CD1c-positive myeloid dendritic cell (primary cell): Measurements from ENCODE around the gene SH2D2A.

Experiments used
- DNase-seq: peaks from one replicate; pipeline ENCODE4 v3.0.0-alpha.2; 2016; ENCODE audit errors: extremely low spot score

Gene SH2D2A

DNA sequence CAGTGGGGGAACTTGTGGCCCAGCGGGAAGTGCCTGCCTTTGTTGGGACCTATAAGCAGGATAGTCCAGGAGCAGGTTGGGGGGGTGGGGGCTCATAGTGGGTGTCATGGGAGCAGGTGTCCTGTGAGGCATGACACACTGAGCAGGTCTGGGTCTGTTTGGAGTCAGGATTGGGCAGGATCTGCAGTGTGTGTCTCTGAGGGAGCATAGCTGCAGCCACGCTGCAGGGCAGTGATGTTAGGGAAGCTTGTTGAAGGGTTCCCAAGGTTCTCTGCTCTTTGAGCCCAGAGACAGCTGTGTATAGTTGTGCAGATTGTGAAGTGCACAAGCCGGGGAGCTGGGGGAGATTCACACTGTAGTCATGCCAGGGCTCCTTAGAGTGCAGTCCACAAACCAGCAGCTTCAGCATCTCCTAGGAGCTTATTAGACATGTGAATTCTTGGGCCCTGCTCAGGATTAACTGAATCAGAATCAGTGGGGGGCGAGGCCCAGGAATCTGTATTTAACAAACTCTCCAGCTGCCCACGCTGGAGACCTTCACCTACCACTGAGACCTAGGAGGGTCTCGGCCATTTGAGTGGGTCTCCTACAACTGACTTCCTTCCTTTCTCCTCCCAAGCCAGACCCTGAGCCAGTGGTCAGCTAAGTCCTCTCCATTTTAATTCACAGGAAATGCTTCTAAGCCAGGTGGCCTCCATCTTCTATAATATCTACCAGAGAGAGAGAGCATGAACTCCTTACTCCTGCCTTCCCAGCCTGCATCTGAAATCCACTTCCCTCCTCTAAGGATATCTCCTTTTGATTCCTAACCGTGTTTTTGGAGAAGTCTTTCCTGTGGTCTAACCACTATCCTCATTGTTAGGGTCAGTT is 31.2 kb upstream of the SH2D2A start:
- DNase-seq, result no peak

DNA sequence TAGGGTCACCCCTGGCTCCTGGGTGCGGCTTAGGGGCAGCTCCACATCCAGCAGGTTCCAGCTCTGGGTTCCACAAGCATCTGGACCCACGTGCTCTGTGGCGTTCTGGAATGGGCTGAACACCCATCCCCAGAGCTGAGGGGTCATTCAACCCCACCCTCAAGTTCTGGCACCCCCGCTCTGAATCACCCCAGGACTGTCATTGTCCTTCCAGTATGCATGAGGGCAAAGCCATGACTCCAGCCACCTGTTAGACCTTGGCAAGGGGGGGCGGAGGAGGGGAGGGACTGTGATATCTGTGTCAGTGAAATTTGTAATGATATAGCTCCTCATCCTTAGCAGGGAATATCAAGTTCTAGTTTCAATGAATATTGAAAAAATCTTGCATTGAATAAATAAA is 30.0 kb upstream of the SH2D2A start:
- DNase-seq, result no peak

DNA sequence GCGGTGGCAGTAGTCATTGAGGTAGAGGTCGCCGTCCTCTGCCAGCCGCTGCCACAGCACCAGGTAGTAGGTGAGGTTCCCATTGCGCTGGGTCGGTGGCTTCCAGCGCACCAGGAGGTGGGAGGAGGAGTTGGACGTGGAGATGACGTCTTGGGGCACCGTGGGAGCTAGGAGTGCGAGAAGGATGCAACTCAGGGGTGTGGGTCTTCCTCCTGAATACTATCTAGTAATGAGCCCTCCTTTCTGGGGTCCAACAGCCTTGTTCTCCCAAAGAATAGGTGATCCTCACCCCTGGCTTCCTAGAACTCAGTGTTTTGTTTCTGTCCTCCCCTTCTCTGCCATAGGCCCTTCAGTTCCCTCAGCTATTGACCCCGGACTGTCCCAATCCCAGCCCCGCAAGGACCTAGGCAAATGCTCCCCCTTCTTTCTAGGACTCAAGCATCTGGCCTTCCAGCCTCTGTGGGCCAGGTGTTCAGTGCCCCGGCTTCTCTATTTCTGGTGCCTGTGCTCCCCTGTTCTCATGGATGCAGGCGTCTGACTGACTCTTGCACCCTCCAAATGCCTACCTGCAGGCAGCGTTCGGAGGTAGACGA is 29.4 kb upstream of the SH2D2A start:
- no peak for DNase-seq

DNA sequence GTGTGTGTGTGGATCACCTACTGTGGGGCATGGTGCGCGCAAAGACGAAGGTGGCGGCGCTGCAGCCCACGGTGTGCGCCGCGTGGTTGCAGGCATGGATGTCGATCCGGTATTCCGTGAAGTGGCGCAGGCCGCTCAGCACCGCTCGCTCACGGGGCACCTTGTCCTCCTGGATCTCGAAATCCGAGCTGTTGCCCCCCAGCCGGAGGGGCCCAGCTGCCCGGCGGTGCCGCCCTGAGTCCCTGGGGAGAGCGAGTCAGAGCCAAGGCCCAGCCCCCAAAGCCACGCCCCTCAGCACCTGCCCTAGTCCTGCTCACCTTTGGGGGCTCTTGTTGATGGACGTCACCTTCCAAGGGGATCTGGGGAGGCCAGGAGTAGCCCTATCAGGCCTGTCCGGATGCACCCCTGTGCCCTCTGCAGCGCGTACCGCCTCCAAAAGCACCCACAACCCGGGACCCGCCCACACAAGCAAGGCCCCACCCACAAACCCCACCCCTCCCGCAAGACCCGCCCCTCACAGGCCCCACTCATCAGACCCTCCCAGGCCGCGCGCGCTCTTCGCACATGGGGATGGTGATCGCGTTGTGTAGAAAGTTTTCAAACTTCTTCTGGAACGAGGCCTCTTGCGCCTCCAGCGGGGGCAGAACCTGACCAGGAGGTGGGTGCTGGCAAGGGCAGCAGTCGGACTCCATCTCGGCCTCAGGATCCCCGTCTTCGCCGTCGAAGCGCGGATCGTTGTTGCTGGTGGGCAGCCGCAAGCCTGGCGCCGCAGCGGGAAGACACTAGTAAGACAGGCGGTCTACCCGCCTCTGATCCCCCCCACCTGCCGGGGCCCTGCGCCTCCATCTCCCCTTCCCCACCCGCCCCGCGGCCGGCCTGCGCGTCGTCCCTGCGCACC is 28.7 kb upstream of the SH2D2A start:
- peak; percentile 30 for DNase-seq

DNA sequence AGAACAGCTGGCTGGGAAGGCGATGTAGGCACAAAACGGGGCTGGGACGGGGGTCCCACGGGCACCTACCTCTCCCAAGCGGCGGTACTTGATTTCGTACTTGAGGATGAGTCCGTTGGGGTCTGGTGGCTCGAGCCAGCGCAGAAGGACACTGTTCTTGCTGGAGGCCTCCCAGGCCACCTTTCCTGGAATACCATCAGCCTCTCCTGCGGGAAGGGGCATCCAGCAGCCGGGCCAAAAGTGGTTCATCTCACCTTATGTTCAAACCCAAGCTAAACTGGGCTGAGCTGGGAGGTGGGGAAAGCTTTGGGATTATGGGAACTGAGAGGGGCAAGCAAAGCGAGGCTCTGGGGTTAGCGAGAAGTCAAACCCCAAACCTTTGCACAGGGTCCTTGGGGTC is 28.0 kb upstream of the SH2D2A start:
- no peak for DNase-seq

DNA sequence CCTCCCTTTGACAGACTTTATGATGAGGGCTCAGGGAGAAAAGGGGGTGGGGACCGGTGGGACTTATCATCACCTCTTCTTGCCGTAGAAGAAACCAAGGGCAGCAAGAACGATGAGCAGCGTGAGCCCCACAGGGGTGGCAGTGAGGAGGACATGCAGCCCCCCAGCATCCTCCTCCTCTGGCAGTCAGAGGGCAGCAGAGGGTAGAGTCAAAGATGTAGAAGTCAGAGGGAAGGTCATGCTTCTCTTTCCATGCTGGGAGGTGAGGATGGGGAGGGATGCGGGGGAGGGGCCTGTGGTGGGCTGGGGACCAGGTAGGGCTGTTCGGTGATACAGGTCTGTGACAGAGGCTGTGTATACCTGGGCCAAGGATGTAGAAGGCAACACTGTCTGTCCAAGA is 27.5 kb upstream of the SH2D2A start:
- no peak for DNase-seq

DNA sequence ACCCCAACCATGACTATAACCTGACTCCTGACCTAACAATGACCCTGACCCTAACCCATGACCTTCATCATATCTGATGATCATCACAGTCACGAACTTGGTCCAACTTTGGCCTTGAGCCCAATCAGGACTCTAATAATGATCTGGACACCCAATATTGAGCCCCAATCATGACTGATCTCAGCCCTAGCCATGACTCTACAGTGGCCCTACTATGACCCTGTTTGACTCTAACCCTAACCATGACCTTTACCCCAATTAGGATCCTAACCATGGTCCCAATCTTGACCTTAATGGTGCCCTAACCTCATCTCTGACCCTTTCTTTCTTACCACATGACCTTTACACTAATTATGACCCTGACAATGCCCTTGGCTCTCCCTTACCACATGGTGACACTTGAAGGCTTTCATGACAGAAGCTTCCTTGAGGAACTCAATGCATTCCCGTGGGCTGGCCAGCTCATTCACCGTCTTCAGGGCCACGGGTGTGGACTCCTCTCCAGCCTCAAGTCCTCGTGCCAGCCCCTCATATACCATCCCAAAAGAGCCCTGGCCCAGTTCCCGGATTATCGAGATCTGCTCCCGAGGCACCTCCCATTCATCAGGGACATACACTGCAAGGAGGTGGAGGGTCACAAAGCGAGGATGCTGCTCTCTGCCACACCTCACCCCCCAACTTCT is 26.1 kb upstream of the SH2D2A start:
- no peak for DNase-seq

DNA sequence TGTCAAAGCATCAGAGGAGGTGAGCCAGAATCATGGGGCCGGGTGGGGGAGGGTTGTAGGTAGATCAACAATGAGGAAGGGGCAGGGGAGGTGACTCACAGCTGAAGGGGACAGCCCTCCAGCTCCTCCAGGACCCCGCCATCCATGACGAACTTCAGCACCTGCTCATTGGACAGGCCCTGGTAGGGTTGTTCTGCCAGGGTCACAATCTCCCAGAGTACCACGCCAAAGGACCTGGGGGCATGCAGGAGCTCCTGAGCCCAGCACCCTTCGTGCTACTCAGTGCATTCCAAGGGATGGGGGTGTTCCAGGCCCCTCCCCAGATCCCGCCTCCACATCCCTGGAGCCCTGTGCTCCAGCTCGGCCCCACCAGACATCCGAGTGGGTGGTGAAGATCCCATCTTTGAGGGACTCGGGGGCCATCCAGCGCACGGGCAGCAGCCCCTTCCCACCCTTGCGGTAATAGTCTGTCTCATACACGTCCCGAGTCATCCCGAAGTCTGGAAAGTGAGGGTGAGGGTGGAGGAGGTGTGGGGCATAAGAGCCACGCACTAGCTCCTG is 24.7 kb upstream of the SH2D2A start:
- DNase-seq, result no peak

DNA sequence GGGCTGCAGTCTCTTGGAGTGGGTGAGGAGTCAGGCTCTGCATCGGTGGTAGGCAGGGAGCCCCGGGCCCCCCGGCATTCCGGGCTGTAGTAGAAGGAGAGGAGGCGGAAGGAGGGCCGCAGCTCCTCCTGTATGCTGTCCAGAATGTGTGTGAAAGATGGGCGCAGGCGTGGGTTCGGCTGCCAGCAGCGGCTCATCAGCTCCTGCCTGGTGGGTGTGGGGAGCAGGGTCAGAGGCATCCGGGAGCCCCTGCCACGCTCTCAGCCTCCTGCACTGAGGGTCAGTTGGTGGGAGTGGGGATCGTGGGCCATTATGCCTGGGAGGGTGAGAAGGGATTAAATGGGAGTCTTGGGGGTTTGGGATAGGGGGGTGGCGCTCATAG is 24.2 kb upstream of the SH2D2A start:
- DNase-seq, result no peak

DNA sequence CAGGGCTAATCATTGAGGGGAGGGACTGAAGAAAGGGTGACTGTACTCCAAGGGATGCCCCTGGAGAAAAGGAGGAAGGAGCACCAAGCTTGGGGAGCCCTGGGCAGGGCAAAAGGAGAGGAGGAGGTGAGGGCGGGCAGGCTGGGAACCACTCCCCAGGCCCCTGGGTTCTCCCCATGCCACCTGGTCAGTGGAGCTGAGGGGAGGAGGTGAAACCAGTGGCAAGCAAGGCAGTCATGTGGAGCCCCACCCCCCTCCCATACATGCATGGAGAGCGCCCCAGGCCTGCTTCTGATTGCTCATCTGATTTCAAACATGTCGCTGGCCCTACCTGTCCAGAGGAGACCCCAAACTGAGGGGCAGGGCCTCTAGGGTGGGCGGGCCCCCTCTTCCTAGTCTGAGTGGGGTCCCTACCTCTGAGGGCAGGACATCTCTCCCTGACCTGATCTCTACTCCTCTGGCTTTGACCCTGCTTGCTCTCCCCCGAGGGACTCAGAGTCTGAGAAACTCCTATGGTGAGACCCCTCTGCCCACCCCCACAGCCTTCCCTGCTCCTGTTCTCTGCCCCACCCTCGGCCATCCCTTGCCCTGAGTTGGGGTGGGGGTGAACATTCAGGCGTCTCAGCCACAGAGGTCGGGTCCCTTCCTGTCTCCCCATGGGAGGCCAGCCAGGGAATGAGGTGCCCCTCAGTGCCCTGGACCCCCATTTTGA is 23.7 kb upstream of the SH2D2A start:
- no peak for DNase-seq

DNA sequence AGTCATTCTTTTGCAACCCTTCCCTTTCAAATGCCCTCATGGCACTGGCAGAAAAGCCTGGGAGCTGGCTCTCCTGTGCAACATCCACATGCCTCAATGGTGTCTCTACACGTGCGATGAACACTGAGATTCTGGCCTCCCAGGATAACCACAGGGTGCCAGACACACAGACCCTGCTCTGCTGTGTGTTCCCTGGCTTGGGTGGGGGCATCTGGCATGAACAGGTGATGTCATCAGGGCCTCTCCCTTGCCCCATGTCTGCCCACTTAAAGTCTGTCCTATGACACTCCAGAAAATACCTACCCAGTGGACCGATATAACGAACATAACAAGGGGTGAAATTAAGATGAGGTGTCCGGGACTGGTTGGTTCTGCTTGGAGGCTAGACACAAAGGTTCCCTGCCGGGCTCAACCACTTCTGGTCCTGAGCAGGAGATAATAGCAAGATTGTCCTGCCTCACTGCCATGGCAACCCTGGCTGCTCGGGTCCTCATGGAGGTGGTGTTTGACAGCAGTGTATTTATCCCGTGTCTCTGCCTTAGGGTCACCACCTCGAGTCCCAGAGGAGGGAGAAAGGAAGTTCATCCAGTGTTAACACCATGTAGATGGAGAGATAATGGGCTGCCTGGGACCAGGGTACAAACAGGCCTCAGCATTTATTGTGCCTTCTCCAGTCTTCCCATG is 22.9 kb upstream of the SH2D2A start:
- no peak for DNase-seq

DNA sequence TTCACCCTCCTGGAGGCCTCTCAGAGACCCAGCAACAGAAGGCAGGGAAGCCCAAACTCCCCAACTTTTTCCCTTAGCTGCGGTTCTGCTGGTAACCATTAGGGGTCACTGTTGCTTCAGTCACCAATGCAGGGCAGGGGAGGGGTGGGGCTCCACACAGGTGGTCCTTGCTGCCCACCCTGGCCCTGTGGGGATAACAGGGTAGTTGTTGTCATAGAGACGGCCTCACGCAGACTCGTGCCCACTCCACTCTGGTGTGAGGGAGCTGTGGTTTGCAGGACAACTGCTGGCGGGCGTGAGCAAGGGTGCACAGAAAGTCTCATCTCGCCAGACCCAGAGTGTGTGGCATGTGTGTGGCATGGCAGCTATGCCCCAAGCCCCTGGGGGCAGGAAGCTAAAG is 22.3 kb upstream of the SH2D2A start:
- DNase-seq, result peak; percentile 51

DNA sequence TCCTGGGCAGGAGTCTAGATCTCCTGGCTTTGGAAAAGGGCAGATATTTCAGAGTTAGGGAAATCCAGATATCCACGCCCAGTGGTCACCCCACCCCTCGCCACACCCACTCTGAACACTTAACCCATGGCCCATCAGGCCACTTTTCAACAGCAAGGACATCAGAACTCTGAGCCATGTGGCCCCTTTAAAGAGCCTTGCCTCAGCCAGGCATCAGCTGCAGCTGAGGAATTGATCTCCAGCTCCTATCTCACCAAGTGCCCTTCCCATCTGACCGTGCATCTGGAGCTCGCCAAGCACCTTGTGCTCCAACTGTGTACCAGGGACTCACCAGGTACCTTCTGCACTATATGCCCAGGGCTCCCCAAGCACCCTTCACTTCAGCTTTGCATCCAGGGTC is 20.2 kb upstream of the SH2D2A start:
- no peak for DNase-seq

DNA sequence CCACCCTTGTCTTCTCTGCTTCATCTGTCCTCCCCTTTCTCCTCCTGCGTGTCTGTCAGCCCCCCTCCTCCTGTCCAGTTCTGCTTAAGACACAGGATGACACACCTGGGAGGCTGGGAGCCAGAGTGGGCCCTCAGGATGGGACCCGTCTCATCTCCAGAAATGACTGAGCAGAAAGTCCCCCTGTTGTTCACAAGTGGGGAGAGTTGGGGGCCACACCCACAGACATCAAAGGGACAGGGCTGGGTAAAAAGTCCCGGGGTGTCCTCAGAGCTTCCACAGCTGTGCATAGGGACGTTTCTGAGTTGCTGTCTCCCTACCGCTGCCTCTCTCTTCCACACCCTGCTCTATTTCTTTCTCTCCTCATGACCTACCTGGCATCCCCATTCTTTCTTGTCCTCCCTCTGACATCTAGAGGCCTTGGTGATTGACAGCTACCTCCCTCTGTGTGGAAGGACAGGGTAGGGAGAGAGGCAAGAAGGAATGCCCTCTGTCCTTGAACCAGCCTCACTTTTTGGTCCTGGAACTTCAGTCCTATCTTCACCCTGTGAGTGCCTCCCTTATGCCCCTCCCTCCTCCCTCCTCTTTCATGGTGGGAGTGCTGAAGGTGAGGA is 19.5 kb upstream of the SH2D2A start:
- DNase-seq, result no peak

DNA sequence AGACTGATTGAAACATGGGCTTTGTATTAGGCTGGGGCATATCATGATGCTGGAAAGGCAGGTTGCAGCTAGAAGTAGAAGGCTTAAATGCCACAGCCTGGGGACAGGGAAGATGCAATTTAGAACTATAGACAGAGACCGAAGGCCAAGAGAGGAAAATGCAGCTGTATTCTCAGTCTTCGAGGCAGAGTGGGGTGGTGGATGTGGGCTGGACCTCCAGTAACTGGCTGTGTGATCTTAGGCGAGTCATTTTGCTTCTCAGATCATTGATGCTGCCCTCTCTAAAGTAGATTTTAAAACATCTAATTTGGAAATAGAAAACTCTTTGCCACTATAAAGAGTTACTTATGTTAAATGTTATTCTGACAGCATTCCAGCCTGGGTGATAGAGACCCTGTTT is 17.7 kb upstream of the SH2D2A start:
- DNase-seq, result no peak

DNA sequence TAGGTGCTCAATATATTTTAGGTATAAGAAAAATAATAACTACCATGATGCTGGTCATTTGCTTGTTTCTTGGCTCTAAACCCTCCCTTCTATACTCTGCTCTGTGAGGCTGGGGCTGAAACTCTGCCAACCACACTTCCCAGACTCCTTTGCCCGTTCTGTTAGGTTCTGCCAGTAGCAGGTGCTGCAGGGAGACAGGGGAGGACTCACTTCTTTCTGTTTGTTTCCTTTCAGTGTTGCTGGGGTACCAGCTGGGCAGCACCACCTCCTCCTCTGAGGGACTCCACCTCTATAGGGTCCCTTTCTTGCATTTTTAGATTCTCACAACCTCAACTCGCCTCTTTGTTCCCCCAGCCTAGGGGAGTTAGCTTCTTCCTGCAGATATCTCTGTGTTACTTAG is 17.0 kb upstream of the SH2D2A start:
- DNase-seq, result no peak

DNA sequence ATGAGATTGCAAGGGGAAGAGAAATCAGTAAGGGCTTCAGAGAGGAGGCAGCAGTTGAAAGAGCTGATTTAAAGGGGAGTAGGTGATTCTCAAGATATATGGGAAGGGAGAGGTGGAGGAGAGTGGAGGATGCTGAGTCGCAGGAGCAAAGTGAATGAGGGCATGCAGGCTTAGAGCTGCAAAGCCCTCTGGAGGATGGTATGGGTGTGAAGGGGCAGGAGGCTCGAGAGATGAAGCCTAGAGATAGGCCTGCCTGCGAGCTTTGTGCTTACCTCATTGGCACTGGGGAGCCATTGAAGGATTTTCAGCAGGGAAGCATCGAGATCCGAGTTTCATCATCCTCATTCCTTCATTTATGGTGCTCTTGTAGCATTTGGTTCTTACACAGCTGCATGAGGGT is 15.8 kb upstream of the SH2D2A start:
- DNase-seq, result no peak

DNA sequence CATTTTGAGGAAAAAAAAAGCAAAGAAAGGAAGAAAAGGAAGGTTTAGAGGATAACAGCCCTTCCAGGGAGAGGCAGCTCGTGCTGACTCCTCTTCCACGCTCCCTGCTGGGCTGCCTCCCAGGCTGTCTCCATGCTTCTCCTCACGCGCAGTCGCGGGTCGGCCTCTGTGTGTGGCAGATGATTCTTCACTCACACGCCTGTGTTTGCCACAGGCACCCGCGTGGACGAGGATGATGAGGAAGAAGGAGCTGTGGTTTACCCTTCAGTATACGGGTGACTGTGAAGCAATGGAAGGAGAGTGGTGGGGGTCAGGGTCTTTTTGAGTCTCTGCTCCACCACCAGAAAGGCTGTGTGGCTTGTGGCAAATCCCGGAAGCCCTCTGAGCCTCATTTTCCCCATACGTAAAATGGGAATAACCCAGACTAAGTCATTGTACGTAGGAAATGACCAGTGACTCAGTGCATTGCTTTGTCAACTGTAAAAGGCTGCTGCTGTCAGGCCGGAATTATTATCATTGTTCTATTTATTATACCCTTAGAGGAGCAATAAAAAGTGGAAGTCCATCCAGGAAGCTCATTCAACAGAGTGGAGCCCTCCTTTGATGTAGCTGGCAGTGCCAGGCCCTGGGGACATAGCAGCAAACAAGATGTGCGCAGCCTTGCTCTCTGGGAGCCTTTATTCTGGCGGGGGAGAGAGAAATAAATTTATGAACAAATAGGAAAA is 11.9 kb upstream of the SH2D2A start:
- DNase-seq, result no peak

DNA sequence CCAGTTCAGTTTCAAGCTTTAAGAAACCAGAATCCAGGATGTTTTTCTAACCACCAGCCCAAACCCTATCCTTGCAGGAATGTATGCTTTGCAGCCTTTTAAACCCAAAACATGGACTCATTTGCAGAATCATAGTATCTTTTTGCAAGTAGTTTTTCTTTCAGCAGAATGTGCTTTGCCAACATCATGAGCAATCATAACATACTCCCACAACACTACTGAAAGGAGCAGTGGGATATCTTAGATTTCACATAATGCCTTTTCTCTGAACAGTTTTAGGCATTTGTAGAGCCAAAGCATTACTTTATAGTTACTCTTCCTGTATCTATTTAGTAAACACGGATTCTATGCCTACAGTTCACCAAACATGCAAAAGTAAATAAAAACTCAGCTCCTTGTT is 10.0 kb upstream of the SH2D2A start:
- DNase-seq, result no peak
